ENCODE data around the gene NMNAT2.

The NMNAT2 gene

DNA sequence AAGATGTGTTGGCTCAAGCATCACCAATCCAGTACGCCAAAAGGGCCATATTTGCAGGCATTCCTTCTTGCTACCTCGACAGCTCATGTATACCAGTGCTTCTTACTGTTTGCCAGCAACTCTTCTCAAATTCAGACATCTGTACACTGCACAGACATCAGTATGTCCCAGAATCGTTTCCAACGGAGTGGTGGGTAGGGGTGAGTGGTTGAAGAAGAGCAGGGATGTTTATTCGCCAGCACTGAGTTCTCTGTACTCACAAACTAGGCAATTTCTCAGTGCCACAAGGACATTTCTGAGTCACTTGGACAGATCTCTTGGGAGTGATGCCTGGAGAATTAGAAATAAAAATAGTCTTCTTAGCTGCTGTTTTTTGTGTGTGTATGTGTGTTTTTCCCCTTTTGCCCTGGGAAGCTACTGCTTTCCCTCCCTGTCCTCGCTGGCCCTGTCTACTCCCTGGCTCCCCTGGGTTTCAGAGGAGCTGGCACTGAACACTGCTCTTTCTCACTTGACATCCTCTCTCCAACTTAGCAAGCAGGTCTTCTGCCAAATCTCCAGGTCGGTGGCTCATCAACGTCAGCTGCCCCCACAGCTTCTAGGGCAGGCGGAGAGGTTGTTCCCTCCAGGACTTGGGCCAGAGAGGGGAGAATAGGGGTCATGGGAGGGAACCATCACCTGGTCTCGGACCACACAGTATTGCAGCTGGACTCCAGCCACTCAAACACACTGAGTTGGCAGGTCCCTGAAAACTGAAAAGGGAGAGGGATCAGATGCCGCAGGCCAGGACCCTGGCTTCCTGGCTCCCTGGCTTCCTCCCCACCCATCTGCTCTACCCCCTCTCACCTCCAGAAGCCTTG, 90.5 kb downstream of the NMNAT2 start:
- peak in 1 of 42 donors; percentile 49 for DNase-seq
- intact Hi-C loops (cut with DNase I), result no loop called here

DNA sequence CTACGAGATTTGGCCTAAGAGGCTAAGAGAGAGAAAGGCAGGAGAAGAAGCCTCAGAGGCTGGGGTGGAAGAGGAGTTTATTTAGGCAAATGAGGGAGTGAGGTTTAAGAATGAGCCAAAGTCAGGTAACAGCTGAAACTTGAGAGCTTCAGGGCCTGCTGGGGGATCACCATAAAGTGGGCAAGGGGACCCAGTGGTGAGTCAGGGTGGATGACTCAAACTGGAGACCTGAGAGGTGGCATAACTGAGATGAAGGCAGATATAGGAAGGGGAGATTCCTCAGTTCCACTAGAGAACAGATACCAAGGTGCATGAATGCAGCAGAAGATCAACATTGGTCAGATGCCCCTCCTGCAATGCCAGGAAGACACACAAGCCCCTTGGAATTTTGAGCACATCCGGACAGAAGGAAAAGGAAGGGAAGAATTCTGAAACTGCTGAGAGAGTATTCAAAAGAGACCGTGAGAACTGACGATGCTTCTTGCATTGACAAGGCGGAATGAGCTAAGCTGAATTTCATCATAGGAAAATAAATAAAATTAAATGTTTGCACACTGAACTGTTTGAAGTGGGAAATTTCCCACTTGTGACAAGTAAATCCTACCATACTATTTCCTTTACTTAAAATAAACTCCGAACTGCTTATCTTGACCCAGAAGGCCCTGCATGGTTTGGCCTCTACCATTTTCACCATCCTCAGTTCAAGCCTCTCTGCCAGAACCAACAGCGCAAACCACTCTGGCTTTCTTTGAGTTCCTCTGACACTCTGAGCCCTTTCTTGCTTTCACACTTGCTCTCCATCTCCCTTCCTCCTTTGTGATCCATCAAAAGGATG, 94.1 kb downstream of the NMNAT2 start:
- no peak for DNase-seq
- intact Hi-C loops (cut with DNase I), result no loop called here

DNA sequence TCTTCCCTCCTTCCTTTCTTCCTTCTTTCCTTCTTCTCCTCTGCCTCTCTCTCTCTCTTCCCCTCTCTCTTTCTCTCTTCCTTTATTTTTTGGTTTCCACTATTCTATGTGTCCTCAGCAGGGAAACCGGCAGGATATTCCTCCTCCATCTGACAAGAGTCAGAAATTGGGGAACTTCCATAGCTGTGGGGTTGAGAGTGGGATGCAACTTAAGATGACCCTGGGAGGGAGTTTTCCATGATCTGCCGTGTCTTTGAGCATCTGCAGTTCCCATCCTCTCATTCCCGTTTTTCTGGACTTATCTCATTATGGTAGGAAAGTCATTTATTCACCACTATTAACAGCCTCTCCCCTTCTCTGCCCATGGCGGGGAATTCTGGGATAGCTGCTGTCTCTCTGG, 98.6 kb downstream of the NMNAT2 start:
- no peak for DNase-seq
- intact Hi-C loops (cut with DNase I), result no loop called here

DNA sequence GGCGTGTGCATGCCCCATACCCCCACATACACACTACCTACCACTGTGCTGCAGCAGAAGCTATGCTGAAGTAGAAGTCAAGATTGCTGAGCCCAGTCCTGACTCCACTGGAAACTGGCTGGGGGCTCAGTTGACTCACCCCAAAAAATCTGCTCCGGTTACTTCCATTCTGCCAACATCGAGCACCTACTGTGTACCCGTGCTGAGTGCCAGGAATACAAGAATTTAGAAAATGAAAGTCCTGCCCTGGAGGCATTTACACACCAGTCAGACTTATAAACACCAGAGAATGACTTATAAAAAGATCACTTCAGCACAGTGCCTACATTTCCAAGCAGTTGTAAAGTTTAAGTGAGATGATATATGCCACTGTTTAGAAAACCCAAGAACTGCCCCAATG, 99.1 kb downstream of the NMNAT2 start:
- intact Hi-C loops (cut with DNase I), result no loop called here
- no peak for DNase-seq

DNA sequence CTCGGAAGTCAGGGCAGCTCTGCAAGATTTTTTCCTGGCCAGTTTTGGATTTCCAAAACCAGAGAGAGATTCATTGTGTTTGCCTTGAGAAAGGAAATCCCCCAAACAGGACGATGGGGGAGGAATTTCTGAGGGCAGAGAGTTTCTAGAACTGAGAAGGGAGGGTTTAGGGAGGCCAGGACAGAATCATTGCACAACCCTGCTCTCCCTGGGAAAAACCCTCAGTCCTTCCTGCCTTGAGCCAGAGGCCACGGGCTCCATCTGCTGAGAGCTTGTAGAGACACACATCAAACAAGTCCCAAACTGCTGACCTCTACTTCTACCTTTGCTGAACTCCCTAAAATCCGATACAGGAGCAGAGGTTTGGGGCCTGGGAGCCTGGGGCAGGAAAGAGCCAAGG, 99.7 kb downstream of the NMNAT2 start:
- intact Hi-C loops (cut with DNase I), result no loop called here
- DNase-seq, result peak in 4 of 42 donors; percentile 14 to 67 (median 25)

DNA sequence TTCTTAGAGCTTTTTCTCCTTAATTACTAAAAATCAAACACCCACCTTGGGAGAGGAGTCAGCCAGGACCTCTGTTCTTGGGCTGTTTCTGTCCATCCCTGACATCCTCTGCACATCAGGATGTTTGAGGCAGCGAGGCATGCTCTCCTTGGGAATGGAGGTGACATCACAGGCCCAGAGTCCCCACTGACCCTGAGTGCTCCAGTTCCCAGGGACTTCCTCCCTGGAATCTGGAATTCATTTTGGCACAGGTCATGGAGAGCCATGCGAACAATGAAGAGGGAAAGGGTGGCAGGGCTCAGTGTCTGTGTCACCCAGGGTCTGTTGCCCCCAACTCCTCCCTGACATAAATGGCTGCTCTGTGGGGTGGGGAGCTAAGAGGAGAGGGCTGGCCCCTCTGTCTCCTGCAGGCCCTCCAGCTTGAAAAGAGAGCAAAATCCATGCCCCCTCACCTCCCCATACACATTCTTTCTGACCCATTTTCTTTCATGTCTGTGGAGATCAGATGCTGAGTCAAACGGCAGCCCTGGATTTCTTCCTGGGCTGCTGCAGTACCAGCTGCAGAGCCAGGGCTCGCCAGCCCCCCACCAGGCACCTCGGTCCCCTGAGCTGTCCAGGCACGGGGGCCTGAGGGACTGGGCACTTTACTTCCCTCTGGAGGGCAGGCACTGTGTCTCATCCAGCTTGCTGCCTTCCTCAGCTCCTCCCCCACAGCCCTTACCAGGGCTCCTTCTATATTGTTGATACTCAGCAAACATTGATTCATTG, 102.0 kb downstream of the NMNAT2 start:
- DNase-seq, result peak in 1 of 42 donors; percentile 3
- intact Hi-C loops (cut with DNase I), result no loop called here

DNA sequence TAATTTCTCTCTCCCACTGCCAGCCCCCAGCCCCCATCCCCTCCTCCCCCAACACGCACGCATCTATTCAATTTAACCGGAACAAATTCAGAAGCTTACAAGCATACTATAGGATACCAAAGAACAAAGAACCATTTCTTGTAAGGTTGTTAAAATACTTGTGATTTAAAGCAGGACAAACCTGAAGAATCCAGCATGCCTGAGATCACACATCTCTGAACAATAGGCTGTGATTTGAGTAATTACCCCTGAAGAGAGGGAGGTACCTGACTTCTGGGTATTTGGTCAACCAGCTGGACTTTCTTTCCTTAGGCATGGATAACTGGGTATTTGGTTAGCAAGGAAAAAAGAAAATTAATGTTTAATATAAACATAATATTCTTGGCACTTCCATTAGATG, 105.1 kb downstream of the NMNAT2 start:
- DNase-seq, result no peak
- intact Hi-C loops (cut with DNase I), result no loop called here

DNA sequence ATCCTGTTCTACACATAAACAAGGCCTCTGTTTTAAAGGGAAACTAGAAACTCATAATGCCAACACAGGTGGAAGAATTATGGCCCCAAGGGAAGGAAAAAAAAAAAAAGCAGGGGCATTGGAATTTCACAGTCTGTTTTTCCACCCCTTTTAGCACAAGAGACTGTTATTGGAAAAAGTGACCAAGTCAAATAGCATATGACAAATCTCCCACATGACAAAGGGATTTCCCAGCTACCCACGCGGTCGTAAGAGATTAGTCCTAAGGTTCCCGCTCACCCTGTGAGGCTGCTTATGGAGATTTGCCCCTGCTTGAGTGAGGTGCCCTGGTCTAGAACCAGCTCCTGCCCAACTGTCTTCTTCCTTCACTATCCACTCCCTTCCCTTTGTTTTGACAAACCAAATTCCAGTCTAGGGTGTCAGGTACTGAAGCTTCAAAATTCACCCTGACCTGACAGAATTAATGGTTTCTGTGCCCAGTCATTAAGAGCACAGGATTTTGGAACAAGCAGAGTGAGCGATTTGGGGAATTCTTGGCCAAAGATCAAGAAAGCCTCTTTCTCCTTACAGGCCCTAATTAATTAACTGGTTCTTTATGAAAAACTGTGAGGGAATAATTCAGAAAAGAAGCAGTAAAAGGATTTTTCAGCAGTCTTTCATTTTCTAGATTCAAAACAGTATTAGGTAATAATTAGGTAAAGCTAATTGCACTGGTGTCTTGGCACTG, 107.3 kb downstream of the NMNAT2 start:
- peak in 1 of 42 donors; percentile 29 for DNase-seq
- intact Hi-C loops (cut with DNase I), result no loop called here

DNA sequence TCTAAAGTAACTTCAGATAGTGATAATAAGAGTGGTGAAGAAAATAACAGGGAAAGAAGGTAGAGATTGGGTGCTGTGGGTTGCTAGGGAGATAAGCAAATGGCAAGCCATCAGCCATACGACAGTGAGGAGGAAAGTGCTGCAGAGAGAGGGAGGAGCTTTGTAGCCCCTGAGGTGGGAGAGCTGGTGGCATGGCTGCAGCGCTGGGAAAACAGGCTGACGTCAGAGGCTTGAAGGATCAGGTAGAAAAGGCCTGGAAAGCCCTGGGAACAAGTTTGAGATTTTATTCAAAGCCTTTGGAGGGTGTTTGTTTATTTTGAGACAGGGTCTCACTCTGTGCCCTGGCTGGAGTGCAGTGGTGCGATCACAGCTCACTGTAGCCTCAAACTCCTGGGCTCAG, 109.5 kb downstream of the NMNAT2 start:
- peak in 1 of 42 donors; percentile 11 for DNase-seq
- intact Hi-C loops (cut with DNase I), result no loop called here

DNA sequence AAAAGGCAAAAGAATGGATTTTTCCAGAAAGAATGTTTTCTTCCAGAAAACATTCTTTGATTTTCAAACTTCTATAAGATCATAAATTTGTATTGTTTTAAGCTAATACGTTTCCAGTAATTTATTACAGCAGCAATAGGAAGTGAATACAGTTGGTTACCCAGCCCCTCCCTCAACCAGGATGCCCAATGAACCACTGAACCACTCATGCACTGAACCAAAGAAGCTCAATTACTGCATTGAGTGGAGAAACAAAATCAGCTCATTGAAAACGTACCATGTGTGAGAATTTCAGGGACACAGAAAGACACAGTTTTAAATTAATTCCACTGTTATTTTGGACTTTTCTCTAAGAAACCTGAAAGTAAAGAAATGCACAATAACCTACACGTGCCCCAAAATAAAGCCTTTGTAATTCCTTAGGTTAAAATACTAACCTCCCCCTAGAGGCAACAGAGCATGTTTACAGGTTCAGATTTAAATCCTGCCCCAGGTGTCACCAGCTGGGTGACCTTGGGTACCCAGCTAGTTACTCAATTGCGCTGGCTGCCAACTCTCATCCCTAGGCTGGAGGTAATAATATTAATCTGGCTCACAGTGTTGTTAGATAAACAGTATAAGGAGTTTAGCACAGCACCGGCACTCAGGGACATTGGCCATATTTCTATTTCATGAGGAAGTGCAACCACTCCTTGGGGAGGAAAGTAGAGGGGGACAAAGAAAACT, 111.7 kb downstream of the NMNAT2 start:
- intact Hi-C loops (cut with DNase I), result no loop called here
- DNase-seq, result peak in 1 of 42 donors; percentile 4

DNA sequence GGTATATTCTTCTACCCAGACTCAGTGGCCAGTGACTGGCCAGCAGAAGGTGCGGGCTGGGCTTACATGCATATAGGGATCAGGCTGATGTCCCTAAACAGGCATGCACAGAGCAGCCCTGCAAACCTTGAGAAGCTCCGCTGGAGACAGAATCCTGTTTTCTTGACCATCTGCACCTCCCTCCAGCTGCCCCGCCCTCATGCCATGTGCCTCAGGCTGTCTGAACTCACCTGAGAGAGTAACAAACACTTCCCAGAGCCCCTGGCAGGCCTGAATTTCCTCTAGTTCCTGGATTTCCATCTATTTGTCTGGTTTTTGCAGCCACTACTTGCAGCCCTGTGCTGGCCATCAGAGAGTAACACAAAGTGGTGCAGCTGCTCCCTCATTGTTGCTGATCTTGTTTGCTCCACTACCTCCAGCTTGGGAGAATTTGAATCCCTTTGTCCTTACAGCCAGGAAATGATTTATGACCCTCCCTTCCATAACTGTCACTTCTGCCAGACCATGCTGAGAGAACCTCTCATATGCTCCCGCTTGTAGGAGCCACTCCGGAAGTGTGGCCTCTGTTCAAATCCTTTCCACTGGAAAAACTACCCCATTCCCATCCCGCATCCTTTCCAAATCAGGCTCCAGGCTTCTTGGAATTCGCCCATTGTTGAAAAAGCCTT, 113.6 kb downstream of the NMNAT2 start:
- peak in 1 of 42 donors; percentile 25 for DNase-seq
- intact Hi-C loops (cut with DNase I), result no loop called here

DNA sequence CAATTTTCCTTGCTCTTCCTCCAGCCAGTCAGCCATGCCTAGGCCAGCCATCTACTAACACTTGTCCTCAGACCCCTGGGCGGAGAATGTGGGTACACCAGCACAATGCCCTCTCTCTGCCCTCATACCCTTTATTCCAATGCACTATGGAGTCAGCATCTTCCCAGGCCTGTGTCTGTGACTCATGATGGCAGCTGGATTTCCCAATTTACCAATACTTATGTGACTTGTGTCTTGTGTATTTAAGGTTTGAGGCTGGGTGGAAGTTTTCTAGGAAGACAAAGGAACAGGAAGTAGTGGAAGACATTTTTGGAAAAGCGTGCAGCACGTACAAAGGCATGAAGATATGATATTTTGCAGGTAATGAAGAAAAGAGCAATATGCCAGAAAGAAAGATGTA, 114.3 kb downstream of the NMNAT2 start:
- intact Hi-C loops (cut with DNase I), result no loop called here
- DNase-seq, result no peak

DNA sequence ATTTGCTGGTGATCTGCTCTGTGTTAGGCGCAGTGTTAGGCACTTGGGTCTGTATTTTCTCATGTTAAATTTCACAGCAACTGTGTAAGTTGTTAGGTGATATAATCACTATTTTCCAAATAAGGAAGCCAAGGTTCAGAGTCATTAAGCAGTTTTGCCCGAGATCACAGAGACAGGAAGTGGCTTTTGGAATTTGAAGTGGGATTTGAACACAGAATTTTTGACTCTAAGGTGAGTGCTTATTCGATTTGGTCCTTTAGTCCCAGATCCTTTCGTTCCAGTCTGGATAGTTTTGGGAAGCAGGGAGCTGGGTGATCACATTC, 114.9 kb downstream of the NMNAT2 start:
- intact Hi-C loops (cut with DNase I), result no loop called here

DNA sequence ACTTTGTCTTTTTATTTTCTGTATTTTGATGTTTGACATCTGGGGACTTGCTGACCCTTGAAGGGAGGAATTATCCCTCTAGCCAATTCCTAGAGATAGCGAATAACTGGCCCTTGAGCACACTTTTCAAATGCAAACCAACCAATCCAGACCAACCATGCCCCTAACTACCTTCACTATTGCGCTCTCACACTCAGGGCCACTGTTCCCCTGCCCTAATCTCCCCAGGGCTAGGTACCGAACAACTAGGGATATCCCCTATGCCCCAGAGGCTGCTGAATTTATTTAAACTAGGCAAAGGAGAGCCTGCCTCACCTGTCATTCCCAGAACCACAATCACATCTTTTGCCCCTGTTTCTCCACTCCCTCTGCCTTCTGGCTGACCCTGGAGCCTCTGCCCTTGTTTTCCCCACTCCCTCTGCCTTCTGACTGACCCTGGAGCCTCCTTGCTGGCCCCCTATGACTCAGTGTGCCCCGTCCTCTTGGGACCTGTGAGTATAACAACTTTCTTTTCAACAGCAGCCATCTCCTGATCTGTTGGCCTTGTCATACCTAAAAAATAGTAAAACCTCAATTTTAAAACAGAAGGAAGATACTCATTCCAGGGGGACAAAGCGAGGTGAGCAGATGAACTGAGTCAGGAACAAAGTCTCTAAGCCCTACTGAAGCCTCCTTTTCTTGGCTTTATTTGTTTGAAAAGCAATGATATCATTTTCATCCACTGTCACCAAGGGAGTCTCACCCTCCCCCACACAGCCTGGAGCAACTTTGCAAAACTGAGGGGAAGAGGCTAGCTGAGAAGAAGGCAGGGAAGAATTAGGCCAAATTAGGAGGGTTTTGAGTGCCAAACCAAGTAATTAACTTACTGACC, 115.5 kb downstream of the NMNAT2 start:
- intact Hi-C loops (cut with DNase I), result no loop called here
- DNase-seq, result peak in 1 of 42 donors; percentile 30

More for the DNA sequence above, 114.9 kb downstream of the NMNAT2 start:
- DNase-seq, result no peak

DNA sequence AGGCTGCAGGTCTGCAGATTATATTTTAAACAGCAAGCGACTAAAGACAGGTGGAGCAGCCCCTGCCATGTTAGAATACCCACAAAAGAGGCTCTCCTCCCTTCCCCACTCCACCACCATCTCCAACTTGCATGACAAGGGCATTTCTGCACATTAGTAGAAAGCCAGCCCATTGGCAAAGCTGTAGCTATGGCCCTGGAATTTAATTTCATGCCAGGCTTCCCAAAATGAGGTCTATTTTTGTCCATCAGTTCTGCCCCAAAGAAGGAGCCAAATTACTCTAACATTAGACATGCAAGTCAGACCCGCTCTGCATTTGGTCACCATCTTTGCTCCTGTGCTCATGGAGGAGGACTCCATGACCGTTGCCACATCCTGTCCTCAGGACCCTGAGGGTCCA, 116.9 kb downstream of the NMNAT2 start:
- peak in 1 of 42 donors; percentile 24 for DNase-seq
- intact Hi-C loops (cut with DNase I), result no loop called here

DNA sequence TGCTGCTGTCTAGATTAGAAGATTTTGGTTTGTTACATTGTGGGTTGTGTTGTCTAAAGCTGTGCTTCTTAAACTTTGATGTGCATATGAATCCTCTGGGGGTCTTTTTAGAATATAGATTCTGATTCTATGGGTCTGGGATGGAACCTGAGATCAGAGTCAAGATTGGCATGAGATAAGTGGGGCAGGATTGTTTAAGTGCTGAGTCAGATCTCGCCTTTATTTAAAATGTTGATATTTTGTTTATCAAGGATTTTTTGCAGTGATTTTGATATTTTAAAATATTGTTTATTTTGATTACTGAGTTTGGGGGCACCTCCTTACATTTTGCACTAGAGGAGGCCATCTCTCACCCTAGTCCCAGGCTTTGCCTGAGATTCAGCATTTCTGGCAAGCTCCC, 117.4 kb downstream of the NMNAT2 start:
- intact Hi-C loops (cut with DNase I), result no loop called here
- no peak for DNase-seq

DNA sequence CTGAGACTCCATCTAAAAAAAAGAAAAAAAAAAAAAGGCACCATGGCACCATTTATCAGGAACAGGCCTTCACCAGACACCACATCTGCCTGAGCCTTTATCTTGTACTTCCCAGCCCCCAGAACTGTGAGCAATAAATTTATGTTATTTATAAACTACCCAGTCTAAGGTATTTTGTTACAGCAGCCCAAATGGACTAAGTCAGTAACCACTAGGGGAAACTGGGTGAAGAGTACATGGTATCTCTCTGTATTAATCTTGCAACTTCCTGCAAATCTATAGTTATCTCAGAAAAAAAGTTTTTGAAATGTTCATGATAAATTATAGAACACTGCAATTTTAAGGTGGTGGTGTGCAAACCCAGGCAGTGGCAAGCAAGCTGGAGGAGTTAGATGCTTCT, 117.8 kb downstream of the NMNAT2 start:
- no peak for DNase-seq
- intact Hi-C loops (cut with DNase I), result no loop called here

Measured in head of caudate nucleus (tissue), 42 donors.